Ramos (cell line): ENCODE data around the gene LTBP1.
"Not testable (repeated sequence)": the region's sequence is repeated elsewhere in the genome, so short reads cannot be mapped to it uniquely, and the experiment has no call there.

ENCODE experiments used
- in situ Hi-C: fragments of 300-500 bp; cut with MboI; formaldehyde crosslinking; loops from one replicate; pipeline ENCODE4 v1.14.3; 2022; ENCODE audit warnings: low sequenced_read_pairs; ENCODE audit not compliant: unreplicated experiment

Gene LTBP1

DNA sequence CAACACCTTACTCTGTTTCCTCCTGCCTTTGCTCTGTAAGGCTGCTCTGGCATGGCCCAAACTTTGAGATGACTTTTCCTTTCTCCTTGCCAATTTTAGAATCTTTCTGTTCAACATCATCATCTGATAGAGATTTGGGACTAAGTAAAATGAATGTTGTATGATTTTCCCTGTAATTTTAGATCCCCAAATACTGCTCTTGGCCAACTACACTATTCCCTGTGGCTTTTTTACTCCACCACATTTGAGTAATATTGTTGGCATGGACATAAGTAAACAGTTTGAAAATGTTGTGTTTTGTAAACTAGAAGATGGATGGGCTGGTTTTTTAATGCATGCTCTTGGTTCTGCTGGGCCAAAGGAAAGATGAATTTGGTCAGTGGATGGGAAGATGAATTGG lies 12.1 kb downstream of the LTBP1 start:
- in situ Hi-C loops, result no loop called here

DNA sequence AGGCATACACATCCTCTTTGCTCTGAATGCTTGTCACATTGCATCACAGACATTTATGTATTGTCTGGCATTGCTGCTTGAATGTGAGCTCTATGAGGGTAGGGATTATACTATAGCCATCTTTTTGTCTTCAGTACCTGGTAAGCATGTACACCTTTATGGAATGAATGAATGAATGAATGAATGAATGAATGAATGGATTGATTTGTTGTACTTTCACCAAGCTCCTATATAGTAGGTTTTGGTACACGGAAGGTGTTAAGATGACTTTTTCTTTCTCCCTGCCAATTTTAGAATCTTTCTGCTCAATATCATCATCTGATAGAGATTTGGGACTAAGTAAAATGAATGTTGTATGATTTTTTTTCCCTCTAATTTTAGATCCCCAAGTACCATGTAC lies 13.5 kb downstream of the LTBP1 start:
- in situ Hi-C loops, result no loop called here

DNA sequence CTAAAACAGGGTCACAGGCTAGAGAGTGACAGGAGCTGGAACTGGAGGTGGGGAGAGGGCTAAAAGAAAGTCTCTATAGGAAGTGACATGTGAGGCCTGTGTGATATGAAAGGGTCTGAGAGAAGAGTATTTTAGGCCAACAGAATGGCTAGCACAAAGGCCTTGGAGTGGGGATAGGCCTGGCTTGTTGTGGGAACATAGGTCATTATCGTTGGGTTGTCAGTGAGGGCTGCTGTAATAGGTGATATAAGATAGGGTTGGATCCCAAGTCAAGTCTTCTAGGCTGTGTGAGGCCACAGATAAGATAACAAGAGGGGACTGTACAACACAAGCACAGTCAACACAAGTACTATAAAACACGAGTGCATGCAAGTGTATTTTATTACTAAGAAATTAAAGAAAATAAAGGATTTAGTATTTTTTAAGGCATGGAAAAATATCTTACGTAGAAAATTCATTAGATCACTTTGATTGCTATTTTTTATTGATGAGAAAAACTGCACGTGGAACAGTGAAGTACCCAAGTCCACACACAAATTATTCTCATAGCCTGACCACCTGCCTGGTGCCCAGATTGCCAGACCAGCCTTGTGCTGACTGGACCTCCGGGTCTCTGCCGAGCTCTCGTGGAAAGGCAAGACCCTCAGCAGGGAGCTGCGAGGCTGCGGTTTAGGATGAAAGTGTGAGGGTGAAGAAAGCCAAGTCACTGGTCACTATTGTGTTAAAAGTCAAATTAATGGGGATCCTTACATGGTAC lies 14.1 kb downstream of the LTBP1 start:
- in situ Hi-C loops, result no loop called here

DNA sequence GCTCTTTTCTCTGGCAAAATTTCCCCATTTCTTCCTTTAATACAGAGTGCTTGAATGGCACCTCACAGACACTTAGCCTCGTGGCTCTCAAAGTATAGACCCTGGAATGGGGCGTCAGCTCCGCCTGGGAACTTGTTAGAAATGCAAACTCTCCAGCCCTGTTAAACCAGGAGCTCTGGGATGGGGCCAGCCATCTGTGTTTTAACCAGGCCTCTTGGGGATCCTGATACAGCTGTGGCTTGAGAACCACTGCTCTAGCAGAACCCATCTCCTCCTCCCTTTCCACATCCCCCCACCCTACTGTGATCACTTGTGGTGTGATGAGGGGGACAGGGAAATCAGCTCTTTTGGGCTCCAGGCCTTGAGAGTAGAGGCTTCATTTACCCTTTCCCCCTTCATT lies 15.9 kb downstream of the LTBP1 start:
- in situ Hi-C loops, result no loop called here

DNA sequence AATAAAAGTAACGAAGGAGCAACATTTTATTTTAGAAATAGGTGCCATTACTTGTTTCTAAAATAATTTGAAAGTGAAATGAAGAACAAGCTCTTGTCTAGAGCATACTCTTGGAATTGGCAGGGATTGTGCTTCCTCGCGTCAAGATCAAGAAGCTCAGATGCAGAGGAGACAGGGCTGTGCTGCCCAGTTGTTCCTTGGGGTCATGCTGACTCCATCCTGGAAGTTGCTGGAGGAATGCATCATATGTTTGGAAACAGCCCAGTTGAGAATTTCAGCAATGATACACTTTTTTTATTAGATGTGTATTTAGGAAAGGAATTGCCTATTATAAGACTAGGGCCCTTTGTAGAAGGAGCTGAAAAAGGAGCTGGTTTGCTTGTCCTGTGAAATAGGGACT lies 17.2 kb downstream of the LTBP1 start:
- in situ Hi-C loops, result no loop called here

DNA sequence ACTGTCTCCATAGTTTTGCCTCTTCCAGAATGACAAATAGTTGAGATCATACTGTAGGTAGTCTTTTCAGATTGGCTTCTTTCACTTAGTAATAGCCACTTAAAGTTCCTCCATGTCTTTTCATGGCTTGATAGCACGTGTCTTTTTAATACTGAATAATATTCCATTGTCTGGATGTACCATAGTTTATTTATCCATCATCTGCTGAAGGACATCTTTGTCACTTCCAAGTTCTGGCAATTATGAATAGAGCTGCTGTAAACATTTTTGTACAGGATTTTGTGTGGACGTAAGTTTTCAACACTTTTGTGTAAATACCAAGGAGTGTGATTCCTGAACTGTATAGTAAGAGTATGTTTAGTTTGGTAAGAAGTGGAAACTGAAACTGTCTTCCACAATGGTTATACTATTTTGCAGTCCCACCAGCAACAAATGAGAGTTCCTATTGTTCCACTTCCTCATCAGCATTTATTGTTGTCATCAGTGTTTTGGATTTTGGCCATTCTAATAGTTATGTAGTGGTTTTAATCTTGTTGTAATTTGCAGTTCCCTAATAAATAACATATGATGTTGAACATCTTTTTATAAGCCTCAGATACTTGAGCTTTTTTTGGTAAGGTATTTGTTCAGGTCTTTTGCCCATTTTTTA lies 18.9 kb downstream of the LTBP1 start:
- in situ Hi-C loops, result no loop called here

DNA sequence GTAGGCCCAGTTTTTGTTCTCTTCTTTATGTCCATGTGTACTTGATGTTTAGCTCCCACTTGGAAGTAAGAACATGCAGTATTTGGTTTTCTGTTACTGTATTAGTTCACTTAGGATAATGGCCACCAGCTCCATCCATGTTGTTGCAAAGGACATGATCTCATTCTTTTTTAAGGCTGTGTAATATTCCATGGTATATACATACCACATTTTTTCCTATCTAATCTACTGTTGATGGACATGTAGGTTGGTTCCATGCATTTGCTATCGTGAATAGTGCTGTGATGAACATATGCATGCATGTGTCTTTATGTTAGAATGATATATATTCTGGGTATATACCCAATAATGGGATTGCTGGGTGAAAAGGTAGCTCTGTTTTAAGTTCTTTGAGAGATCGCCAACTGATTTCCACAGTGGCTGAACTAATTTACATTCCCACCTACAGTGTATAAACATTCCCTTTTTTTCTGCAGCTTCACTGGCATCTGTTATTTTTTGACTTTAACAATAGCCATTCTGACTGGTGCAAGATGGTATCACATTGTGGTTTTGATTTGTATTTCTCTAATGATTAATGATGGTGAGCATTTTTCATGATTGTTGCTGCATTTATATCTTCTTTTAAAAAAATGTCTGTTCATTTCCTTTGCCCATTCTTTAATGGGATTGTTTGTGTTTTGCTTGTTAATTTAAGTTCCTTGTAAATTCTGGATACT lies 22.9 kb downstream of the LTBP1 start:
- in situ Hi-C loops, result no loop called here

DNA sequence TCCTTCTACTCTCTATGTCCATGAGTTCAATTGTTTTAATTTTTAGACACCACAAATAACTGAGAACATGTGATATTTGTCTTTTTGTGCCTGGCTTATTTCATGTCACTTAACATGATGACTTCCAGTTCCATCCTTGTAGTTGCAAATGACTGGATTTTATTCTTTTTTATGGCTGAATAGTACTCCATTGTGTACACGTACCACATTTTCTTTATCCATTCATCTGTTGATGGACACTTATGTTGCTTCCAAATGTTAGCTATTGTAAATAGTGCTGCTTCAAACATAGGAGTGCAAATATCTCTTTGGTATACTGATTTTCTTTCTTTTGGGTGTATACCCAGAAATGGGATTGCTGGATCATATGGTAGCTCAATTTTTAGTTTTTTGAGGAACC lies 27.0 kb downstream of the LTBP1 start:
- in situ Hi-C loops, result not testable (repeated sequence)

DNA sequence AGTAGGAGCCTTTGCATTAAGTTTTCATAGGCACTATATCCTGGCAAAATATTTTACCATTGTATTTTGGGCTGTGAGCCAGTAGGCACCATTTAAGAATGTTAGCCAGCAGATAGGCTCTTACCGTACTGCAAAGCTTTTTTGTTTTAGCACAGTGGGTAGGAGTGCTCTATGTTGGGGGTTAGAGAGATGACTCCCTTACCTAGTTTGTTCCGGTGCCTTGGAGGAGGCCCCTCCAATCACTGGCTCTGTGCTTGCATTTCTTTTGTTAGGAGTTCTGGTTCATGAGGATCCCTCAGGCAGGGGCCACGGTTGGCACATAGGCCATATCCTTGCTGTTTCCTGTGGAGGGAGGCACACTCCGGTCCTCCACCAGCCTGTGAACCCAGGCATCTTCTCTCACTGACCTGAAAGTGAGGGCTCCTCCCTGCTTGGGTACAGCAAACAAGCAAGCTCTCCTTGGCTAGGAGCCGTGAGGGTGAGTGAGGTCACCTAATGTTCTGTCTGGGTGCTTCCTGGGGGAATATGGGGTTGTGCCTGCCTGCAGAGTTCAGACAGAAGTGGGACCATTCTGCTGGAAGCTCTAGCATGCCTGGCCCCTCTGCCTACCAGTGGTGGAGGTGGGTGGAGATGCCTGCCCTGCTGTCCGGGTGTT lies 29.8 kb downstream of the LTBP1 start:
- in situ Hi-C loops, result no loop called here

DNA sequence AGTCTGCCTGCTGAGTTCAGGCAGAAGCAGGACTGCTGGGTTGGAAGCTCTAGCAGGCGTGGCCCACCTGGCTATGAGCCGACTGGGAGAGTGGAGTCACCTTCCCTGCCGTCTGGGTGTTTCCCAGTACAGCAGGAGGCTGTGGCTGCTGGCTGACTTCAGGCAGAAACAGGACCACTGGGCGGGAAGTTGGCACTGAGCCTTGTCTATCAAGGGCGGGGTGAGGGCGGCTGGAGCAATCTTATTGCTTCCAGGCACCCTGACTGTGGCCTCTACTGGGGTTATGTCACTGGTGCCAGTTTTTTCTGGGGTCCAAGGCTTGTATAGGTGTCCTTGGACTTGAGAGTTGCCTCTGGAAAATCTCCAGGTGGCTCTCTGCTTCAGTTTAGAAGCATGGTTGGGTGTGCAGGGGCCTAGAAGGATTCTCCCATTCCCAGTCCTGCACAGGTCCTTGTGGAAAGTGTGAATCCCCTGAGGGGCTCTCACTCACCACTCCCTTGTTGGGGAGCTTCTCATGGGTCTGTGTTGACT lies 30.5 kb downstream of the LTBP1 start:
- in situ Hi-C loops, result no loop called here

DNA sequence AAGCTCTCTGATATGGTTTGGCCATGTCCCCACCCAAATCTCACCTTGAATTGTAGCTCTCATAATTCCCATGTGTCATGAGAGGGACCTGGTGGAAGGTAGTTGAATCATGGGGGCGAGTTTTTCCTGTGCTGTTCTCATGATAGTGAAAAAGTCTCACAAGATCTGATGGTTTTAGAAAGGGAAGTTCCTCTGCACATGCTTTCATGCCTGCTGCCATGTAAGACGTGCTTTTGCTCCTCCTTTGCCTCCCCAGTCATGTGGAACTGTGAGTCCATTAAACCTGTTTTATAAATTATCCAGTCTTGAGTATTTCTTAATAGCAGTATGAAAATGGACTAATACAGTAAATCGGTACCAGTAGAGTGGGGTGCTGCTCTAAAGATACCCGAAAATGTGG lies 34.9 kb downstream of the LTBP1 start:
- in situ Hi-C loops, result no loop called here

DNA sequence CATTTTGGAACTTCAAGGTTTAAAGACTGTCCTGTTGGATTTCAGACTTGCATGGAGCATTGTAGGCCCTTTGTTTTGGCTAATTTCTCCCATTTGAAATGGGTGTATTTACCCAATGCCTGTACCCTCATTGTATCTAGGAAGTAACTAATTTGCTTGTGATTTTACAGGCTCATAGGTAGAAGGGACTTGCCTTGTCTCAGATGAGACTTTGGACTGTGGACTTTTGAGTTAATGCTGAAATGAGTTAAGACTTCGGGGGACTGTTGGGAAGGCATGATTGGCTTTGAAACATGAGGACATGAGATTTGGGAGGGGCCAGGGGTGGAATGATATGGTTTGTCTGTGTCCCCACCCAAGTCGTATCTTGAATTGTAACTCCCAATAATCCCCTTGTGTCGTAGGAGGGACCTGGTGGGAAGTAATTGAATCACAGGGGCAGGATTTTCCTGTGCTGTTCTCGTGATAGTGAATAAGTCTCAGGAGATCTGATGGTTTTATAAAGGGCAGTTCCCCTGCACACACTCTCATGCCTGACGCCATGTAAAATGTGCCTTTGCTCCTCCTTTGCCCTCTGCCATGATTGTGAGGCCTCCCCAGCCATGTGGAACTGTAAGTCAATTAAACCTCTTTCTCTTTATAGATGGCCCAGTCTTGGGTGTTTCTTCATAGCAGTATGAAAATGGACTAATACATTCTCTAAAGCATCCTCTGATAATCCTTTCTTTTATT lies 36.6 kb downstream of the LTBP1 start:
- in situ Hi-C loops, result not testable (repeated sequence)

DNA sequence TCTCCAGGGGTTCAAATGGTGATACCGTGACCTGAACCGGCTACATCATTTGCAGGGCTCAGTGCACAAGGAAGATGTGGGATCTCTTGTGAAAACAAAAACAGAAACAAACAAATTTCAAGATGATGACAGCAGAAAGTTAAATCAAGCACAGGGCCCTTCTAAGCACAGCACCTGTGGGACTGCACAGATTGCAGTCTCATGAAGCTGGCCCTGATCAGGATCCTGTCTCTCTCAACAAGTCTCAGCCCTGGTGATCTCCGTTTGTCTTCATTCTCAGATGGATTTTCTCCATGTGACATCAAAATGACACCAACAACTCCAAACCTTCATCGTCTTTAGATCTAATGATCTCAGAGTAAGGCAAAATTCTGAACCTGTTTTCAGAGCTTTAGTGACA lies 39.7 kb downstream of the LTBP1 start:
- in situ Hi-C loops, result no loop called here

DNA sequence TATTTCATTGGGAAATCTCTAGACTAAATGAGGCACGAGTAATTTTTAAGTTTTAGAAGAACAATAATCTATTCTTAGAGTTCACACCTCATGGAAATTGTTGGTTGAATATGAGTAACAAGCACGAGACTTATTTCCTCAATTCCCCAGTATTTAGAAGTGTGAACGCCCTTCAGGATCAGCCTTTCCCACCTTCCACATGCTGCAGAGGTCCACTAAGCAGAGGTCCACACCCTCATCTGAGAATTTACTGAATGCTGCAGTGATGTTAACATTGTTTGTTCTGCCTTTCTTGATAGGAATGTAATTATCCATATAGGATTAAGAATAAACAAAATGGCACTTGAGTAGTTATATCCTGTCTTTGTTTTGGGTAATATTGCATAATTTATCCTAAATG lies 41.8 kb downstream of the LTBP1 start:
- in situ Hi-C loops, result no loop called here

DNA sequence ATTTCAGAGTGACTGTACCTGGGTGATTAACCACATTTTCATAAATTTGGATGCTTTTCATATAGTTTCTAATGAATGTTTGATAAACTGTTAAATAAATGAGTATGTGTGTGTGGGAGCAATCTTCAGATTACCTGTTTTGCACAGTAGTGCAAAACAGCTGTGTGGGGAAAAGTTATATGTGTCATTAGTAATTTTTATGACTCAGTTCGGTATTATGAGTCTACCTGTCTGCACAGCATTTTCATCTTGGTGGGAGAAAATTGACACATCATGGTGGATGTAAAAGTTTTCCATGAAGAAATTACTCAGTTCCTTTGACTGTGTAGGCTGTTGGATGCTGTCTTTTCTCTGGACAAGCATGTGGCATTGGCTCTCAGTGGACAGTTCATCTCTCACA lies 43.8 kb downstream of the LTBP1 start:
- in situ Hi-C loops, result no loop called here

DNA sequence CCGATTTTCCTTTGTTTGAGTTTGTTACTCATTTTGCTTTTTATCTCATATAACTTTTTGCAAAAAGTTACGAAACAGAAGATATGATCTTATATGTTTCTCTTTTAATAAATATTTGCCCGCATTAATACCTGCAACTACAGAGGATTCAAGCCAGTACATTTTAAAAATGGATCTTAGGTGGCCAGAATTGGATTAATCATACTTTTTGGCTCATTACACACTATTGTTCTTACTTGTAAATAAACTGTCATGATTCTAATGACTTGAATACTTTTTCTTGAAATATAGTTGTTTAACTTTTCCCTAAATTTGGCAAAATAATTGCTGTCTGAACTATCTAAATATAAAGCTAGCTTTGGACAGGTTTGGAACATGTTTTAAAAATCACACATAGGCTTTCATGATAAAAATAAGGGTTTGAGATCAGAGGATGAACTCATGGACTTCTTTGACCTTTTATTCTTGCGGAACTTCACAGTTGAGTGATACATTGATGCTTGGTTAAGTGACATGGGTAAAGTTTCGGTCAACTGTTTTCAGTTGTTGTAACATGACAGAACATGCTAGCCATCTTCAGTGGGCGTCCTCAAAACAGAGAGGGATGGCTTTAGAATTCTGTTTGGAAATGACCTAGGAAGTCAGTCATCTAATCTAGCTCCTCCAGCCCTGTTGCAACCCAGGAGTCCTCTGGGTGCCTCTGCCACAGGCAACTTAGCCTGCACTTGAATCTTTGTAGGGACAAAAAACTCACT lies 44.5 kb downstream of the LTBP1 start:
- in situ Hi-C loops, result no loop called here

DNA sequence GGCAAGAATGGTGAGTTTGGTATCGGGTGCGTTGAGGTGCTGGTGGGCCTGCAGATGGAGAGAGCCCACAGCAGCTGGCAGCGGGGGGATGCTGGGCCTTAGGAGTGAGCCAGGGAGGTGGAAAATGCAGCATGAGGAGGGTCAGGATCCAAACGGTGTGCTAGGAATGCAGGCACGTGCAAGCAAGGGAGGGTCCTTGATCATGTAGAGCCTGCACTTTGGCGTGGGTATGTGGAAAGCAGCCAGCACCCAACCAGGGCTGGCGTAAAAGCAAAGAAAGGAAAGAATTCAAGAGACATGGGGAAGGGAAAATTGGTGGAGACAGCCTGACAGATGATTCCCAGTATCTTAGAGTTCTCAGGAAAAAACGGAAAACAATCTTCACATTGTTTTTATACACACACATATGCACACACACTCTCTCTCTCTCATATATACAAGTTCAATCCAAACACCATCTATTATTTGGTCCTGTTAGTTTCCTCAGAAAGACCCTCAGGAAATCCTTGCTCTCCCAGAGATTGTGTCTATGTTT lies 46.3 kb downstream of the LTBP1 start:
- in situ Hi-C loops, result no loop called here

DNA sequence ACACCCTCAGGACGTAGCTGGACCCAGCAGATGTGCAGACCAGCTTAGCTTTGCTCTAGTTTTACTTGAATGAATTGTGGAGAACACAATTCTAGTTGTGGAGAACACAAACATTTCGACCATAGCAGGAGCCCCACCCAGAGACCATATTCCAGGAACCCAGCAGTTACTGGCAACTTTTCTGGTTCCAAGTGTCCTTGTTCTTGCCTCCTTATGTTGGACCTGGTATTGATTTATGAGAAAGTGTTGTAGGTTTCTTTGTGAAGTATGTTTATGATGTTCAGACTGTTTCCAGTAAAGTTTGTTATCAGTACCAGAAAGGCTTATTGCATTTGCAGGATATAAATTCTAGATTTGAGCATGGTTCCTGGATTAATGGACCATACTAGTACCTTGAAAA lies 51.0 kb downstream of the LTBP1 start:
- in situ Hi-C loops, result no loop called here

DNA sequence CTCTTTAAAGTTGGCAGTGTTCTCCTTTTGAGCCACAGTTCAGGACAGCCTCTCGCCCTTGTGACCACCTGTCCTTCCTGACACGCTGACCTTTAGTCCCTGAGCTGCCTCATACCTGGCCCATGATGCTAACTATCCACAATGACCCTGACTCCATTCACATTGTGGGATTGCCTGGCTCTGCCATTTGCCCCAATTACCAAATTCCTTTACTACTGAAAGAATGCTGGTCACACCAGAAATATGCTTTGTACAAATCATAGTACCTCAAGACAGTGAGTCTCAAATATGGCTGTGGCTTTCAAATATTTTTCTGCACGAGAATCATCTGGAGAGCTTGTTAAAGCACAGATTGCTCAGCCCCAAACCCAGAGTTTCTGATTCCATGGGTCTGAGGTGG lies 54.2 kb downstream of the LTBP1 start:
- in situ Hi-C loops, result no loop called here
